Measurements from ENCODE around the gene EMC1. TPM values are rescaled to one million over a fixed set of nuclear protein-coding genes. Genes with fewer than 3 reads are reported as not detected.

The EMC1 gene
- total and polyA plus RNA-seq, 2 donors (not counting 3 experiments of a cell fraction or from before 2014, with no cell fraction given), result 77.5 to 164 TPM

DNA sequence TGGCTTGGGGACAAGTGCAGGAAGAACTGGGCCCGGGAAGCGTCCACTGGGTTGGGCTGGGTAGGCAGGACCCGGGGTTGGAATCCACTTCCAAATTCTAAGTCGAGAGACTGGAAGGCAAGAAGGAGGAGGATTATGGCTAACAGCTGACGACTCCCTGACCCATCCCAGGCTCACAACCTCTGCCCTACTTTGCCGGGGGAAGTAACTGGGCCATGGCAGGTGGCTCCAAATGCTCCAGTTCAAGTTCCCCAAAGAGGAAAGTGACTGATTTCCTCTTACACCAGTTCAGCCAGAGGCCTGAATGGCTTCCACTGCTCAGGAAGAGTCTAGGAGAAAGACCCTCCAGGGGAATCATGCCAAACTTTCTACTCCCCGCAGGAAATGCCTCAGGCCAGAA, 11.4 kb downstream of the EMC1 start:
- intact Hi-C loops (cut with micrococcal nuclease), result loop anchor here (2.0 to 5.0 kb wide), 2 partner anchors 29 to 333 kb away; partner anchors contain the start of gene UBR4
- Histone ChIP-seq H3K79me2 (ENCODE audit: control insufficient read depth, insufficient read depth, low read length) (no peaks in the 10 kb centered on the region), H3K4me3 (replicated peaks in 1 of 3; ENCODE audit: insufficient read depth in 1 of 3, low read depth in 1 of 3, low read length in 3 of 3) (no peak overlapping the region), H2AFZ (ENCODE audit: low read depth, low read length) (no peak overlapping the region), H3K27ac (ENCODE audit: insufficient read depth, low read depth, low read length) (no peak overlapping the region), H3K9me3 (replicated peaks; ENCODE audit: control insufficient read depth, insufficient read depth, low read length) (no peaks in the 10 kb centered on the region), H4K20me1 (replicated peaks; ENCODE audit: control insufficient read depth, extremely low read depth, insufficient read depth, low read length) (no peaks in the 10 kb centered on the region), H3K9me1 (replicated peaks; ENCODE audit: control insufficient read depth, extremely low read depth, insufficient read depth, low read length) (no peaks in the 10 kb centered on the region), H3K4me1 (ENCODE audit: control insufficient read depth, extremely low read depth, insufficient read depth, low read length) (no peaks in the 10 kb centered on the region), H3K4me2 (ENCODE audit: insufficient read depth, low read length) (no peak overlapping the region), H3K9ac (replicated peaks; ENCODE audit: extremely low read depth, insufficient read depth, low read length) (no peak overlapping the region), H3K27me3 (ENCODE audit: control insufficient read depth in 2 of 2, insufficient read depth in 2 of 2, low read length in 2 of 2) (no peaks in the 10 kb centered on the region), H3K36me3 (ENCODE audit: control insufficient read depth in 2 of 2, extremely low read depth in 1 of 2, insufficient read depth in 2 of 2, low read length in 2 of 2) (peaks cover 30 to 49% of the 10 kb centered on the region in 2 experiments)
- ChIA-PET POLR2A (no interaction called here), CTCF (interaction anchor here (0.7 to 3.0 kb wide), 8 partner anchors 9 to 414 kb away, joined by 3 to 24 read pairs (median 7); no protein-coding TSS in a partner anchor)
- dilution Hi-C loops (cut with MboI; ENCODE audit: extremely low pct_ligation_motif_present, low sequenced_read_pairs), result no loop called here
- DNase-seq (ENCODE audit: low read depth, low spot score) (no peak), FAIRE-seq (no peak)
- no TSS peak for BruUV-seq (replicated peaks)
- TF ChIP-seq, protein P1, sequence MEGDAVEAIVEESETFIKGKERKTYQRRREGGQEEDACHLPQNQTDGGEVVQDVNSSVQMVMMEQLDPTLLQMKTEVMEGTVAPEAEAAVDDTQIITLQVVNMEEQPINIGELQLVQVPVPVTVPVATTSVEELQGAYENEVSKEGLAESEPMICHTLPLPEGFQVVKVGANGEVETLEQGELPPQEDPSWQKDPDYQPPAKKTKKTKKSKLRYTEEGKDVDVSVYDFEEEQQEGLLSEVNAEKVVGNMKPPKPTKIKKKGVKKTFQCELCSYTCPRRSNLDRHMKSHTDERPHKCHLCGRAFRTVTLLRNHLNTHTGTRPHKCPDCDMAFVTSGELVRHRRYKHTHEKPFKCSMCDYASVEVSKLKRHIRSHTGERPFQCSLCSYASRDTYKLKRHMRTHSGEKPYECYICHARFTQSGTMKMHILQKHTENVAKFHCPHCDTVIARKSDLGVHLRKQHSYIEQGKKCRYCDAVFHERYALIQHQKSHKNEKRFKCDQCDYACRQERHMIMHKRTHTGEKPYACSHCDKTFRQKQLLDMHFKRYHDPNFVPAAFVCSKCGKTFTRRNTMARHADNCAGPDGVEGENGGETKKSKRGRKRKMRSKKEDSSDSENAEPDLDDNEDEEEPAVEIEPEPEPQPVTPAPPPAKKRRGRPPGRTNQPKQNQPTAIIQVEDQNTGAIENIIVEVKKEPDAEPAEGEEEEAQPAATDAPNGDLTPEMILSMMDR (IDR thresholded peaks at IDR 0.05; ENCODE audit: extremely low read depth in 1 of 2, insufficient read depth in 1 of 2, low read depth in 1 of 2, low read length in 2 of 2), result no peak
- TF ChIP-seq GATA2 (IDR thresholded peaks at IDR 0.05; ENCODE audit: insufficient read depth, insufficient read length, low read depth, low read length) (no peak), POLR2A (IDR thresholded peaks at IDR 0.05; ENCODE audit: low read depth, low read length) (no peak), EZH2 (IDR thresholded peaks at IDR 0.05; ENCODE audit: borderline replicate concordance, low read depth, low read length, severe bottlenecking) (no peak), MYC (IDR thresholded peaks at IDR 0.05; ENCODE audit: low read depth, low read length) (no peak), POLR2AphosphoS5 (IDR thresholded peaks at IDR 0.05; ENCODE audit: insufficient read depth, low read depth, low read length) (no peak), FOS (IDR thresholded peaks at IDR 0.05; ENCODE audit: borderline replicate concordance, insufficient read depth, low read length) (no peak)
- TF ChIP-seq, protein P2, sequence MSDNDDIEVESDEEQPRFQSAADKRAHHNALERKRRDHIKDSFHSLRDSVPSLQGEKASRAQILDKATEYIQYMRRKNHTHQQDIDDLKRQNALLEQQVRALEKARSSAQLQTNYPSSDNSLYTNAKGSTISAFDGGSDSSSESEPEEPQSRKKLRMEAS (IDR thresholded peaks at IDR 0.05; ENCODE audit: insufficient read depth, insufficient read length), result no peak

Measured in endothelial cell of umbilical vein (primary cell).